ENCODE data around the gene ADAM23.

ADAM23 gene

GRCh38 chr2:206494061-206494460, 50.7 kb downstream of the ADAM23 start:
- Mint-ChIP-seq H3K27ac (no peak overlapping the region), H3K36me3 (ENCODE audit: low read depth) (no peaks in the 10 kb centered on the region), H3K27me3 (ENCODE audit: low read depth) (no peaks in the 10 kb centered on the region), H3K4me3 (no peak overlapping the region), H3K4me1 (ENCODE audit: low read depth) (no peaks in the 10 kb centered on the region), H3K9me3 (no peaks in the 10 kb centered on the region)
- DNase-seq (ENCODE audit: low spot score): no peak

DNA sequence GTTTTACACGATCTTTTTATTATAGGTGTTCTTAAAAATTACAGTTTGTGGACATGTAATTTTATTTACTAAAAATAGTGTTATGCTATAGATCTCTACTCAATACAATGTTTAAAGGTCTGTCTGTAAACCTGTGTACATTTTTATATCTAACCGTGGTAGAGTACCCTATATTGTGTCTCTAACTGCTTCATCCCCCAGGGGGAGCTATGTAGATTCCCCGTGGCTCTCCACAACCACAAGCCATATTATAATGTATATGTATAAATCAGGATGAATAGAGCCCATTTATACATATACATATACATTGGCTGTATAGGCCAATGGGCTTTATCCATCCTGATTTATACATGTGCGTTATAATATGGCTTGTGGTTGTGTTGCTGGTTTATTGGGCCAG, 59.4 kb downstream of the ADAM23 start:
- Mint-ChIP-seq H3K27ac (no peak overlapping the region), H3K4me1 (ENCODE audit: low read depth) (peaks cover 2% of the 10 kb centered on the region), H3K27me3 (ENCODE audit: low read depth) (peaks cover 10% of the 10 kb centered on the region), H3K36me3 (ENCODE audit: low read depth) (no peaks in the 10 kb centered on the region), H3K9me3 (no peaks in the 10 kb centered on the region), H3K4me3 (no peak overlapping the region)
- no peak for DNase-seq (ENCODE audit: low spot score)

GRCh38 chr2:206511283-206511682, 68.0 kb downstream of the ADAM23 start:
- Mint-ChIP-seq H3K27ac (no peak overlapping the region), H3K4me3 (no peak overlapping the region), H3K36me3 (ENCODE audit: low read depth) (no peaks in the 10 kb centered on the region), H3K27me3 (ENCODE audit: low read depth) (peaks cover 27% of the 10 kb centered on the region), H3K4me1 (ENCODE audit: low read depth) (peaks cover 14% of the 10 kb centered on the region), H3K9me3 (no peaks in the 10 kb centered on the region)
- no peak for DNase-seq (ENCODE audit: low spot score)

DNA sequence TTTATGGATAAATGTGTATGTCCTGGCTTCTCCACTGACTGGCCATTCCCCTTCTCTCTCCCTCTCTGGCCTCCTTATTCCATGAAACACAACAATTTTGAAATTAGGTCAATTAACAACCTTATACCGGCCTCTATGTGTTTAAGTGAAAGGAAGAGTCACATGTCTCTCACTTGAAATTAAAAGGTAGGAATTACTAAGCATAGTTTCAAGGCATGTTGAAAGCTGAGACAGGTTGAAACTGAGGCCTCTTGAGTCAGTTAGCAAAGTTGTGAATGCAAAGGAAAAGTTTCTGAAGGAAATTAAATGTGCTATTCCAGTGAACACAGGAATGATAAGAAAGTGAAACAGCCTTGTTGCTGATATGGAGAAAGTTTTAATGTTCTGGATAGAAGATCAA, 69.7 kb downstream of the ADAM23 start:
- no peak overlapping the region for H3K27ac Mint-ChIP-seq
- DNase-seq (ENCODE audit: low spot score): no peak
- H3K36me3 Mint-ChIP-seq (ENCODE audit: low read depth): no peaks in the 10 kb centered on the region
- H3K27me3 Mint-ChIP-seq (ENCODE audit: low read depth): peaks cover 32% of the 10 kb centered on the region
- no peaks in the 10 kb centered on the region for H3K9me3 Mint-ChIP-seq
- H3K4me1 Mint-ChIP-seq (ENCODE audit: low read depth): peaks cover 14% of the 10 kb centered on the region
- no peak overlapping the region for H3K4me3 Mint-ChIP-seq

DNA sequence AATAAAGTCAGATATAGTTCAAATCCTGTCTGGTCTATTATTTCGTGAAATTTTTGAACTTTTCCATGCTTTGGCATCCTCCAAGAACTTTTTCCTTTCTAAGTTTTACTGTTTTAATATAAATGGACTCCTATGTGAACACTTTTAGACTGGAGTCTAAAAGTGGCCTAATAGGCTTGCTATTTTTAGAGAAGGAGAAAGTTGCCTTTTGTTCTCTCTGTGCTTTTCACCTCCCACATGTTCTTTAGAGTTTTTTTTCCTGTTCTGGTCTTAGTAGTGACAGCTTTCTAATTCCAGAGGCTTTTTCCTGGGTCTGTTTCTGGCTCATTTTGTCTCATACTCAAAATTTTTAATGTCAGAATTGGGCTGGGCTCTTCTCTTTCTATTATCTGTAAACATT, 72.2 kb downstream of the ADAM23 start:
- Mint-ChIP-seq H3K36me3 (ENCODE audit: low read depth) (no peaks in the 10 kb centered on the region), H3K27me3 (ENCODE audit: low read depth) (peaks cover 34% of the 10 kb centered on the region), H3K9me3 (no peaks in the 10 kb centered on the region), H3K4me3 (no peak overlapping the region), H3K4me1 (ENCODE audit: low read depth) (peaks cover 14% of the 10 kb centered on the region), H3K27ac (no peak overlapping the region)
- no peak for DNase-seq (ENCODE audit: low spot score)

DNA sequence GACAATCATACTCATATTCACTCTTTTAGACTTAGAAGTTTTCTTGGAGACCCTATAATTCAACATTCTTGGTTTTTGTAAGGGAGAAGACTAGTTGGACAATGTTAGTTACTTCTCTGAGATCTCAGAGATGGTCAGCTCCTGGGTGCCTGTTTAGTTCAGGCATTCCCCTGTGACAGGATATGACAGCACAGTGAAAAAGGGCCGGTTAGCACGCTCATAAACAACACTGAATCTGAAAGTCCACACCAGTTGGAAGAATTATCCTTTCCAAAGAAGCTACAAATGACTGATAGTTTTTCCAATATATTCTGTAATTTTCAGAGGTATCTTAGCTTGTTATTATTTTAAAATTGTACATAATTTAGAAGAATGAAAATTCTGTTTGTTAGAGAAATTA, 75.7 kb downstream of the ADAM23 start:
- no peaks in the 10 kb centered on the region for H3K36me3 Mint-ChIP-seq (ENCODE audit: low read depth)
- no peak for DNase-seq (ENCODE audit: low spot score)
- no peak overlapping the region for H3K27ac Mint-ChIP-seq
- H3K4me3 Mint-ChIP-seq: no peak overlapping the region
- no peaks in the 10 kb centered on the region for H3K4me1 Mint-ChIP-seq (ENCODE audit: low read depth)
- H3K9me3 Mint-ChIP-seq: no peaks in the 10 kb centered on the region
- H3K27me3 Mint-ChIP-seq (ENCODE audit: low read depth): peaks cover 19% of the 10 kb centered on the region

- H3K9me3 Mint-ChIP-seq: no peaks in the 10 kb centered on the region
- no peak overlapping the region for H3K27ac Mint-ChIP-seq
- DNase-seq (ENCODE audit: low spot score): no peak
- H3K27me3 Mint-ChIP-seq (ENCODE audit: low read depth): peaks cover 14% of the 10 kb centered on the region
- H3K36me3 Mint-ChIP-seq (ENCODE audit: low read depth): no peaks in the 10 kb centered on the region
- H3K4me3 Mint-ChIP-seq: no peak overlapping the region
- H3K4me1 Mint-ChIP-seq (ENCODE audit: low read depth): no peaks in the 10 kb centered on the region
Measured at GRCh38 chr2:206520450-206520849, 77.1 kb downstream of the ADAM23 start.

DNA sequence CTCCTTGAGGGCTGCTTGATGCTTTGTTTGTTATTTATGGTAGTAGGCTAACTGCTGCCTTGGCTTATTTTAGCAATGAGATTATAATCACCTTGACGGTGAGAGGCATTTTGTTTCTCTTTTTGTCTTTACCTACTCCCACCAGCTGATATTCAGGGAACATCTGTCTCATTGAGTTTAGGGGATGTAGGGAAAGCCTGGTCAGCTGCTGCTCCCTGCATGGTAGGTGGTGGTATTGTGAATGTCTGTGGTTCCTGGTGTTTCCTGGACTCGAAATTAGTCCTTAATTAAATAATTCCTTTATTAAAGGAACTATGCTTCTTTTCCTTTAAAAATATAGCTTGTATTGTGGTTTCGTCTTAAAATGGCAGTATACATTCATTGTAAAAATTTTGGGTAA, 77.8 kb downstream of the ADAM23 start:
- peaks cover 14% of the 10 kb centered on the region for H3K27me3 Mint-ChIP-seq (ENCODE audit: low read depth)

GRCh38 chr2:206521612-206522011, 78.3 kb downstream of the ADAM23 start:
- Mint-ChIP-seq H3K36me3 (ENCODE audit: low read depth) (no peaks in the 10 kb centered on the region), H3K4me3 (no peak overlapping the region), H3K4me1 (ENCODE audit: low read depth) (no peaks in the 10 kb centered on the region), H3K9me3 (no peaks in the 10 kb centered on the region), H3K27me3 (ENCODE audit: low read depth) (peaks cover 17% of the 10 kb centered on the region), H3K27ac (no peak overlapping the region)
- no peak for DNase-seq (ENCODE audit: low spot score)

More for the DNA sequence above, 77.8 kb downstream of the ADAM23 start:
- H3K4me3 Mint-ChIP-seq: no peak overlapping the region
- H3K9me3 Mint-ChIP-seq: no peaks in the 10 kb centered on the region
- DNase-seq (ENCODE audit: low spot score): no peak
- H3K4me1 Mint-ChIP-seq (ENCODE audit: low read depth): no peaks in the 10 kb centered on the region
- no peak overlapping the region for H3K27ac Mint-ChIP-seq
- H3K36me3 Mint-ChIP-seq (ENCODE audit: low read depth): no peaks in the 10 kb centered on the region

GRCh38 chr2:206526416-206526815, 83.1 kb downstream of the ADAM23 start:
- H3K4me1 Mint-ChIP-seq (ENCODE audit: low read depth): peaks cover 12% of the 10 kb centered on the region
- H3K36me3 Mint-ChIP-seq (ENCODE audit: low read depth): no peaks in the 10 kb centered on the region
- DNase-seq (ENCODE audit: low spot score): no peak
- H3K27ac Mint-ChIP-seq: no peak overlapping the region
- H3K27me3 Mint-ChIP-seq (ENCODE audit: low read depth): peaks cover 38% of the 10 kb centered on the region
- H3K9me3 Mint-ChIP-seq: no peaks in the 10 kb centered on the region
- H3K4me3 Mint-ChIP-seq: no peak overlapping the region

DNA sequence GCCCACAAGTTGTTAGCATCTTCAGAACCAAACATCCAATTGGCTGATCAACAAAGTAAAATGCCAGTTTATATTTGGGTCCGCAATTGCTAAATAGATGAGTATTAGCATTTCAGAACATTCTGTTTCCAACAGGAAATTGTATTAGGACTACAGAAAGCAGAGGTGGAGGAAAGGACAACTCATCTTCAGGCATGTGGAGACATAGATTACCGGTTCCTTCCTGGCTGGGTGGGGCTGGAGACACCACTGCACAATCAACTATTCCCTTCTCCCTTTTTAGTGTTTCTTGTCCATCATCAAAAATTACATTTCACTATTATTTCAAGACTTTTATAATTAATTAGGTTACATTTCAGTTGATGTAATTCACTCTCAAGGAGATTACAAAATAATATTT, 83.8 kb downstream of the ADAM23 start:
- H3K4me1 Mint-ChIP-seq (ENCODE audit: low read depth): peaks cover 14% of the 10 kb centered on the region
- no peak overlapping the region for H3K4me3 Mint-ChIP-seq

GRCh38 chr2:206530727-206531126, 87.4 kb downstream of the ADAM23 start:
- no peaks in the 10 kb centered on the region for H3K9me3 Mint-ChIP-seq
- H3K4me3 Mint-ChIP-seq: peak overlapping the region; percentile 56
- no peaks in the 10 kb centered on the region for H3K36me3 Mint-ChIP-seq (ENCODE audit: low read depth)
- peak overlapping the region; percentile 29 for H3K27ac Mint-ChIP-seq
- H3K4me1 Mint-ChIP-seq (ENCODE audit: low read depth): peaks cover 14% of the 10 kb centered on the region
- peak; percentile 23 for DNase-seq (ENCODE audit: low spot score)
- peaks cover 61% of the 10 kb centered on the region for H3K27me3 Mint-ChIP-seq (ENCODE audit: low read depth)

More for the DNA sequence above, 83.8 kb downstream of the ADAM23 start:
- Mint-ChIP-seq H3K27ac (no peak overlapping the region), H3K9me3 (no peaks in the 10 kb centered on the region), H3K36me3 (ENCODE audit: low read depth) (no peaks in the 10 kb centered on the region), H3K27me3 (ENCODE audit: low read depth) (peaks cover 44% of the 10 kb centered on the region)
- no peak for DNase-seq (ENCODE audit: low spot score)

GRCh38 chr2:206531996-206532543, 88.7 kb downstream of the ADAM23 start:
- H3K4me3 Mint-ChIP-seq: no peak overlapping the region
- H3K36me3 Mint-ChIP-seq (ENCODE audit: low read depth): no peaks in the 10 kb centered on the region
- H3K9me3 Mint-ChIP-seq: no peaks in the 10 kb centered on the region
- DNase-seq (ENCODE audit: low spot score): no peak
- no peak overlapping the region for H3K27ac Mint-ChIP-seq
- H3K4me1 Mint-ChIP-seq (ENCODE audit: low read depth): peaks cover 17% of the 10 kb centered on the region
- peaks cover 61% of the 10 kb centered on the region for H3K27me3 Mint-ChIP-seq (ENCODE audit: low read depth)

DNA sequence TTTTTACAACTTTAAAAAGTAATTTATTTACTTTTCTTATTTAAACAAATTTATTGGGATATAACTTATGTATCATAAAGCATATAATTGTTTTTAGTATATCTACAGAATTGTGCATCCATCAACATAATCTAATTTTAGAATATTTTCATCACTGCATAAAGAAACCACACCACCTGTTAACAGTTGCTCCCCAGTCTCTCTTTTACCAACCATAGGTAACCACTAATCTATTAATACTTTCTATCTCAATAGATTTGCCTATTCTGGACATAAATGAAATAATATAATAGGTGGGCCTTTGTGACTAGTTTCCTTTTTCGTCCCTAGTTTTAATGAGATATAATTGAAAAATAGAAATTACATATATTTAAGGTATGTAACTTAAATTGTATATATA, 90.6 kb downstream of the ADAM23 start:
- no peaks in the 10 kb centered on the region for H3K9me3 Mint-ChIP-seq
- peaks cover 23% of the 10 kb centered on the region for H3K4me1 Mint-ChIP-seq (ENCODE audit: low read depth)
- H3K4me3 Mint-ChIP-seq: no peak overlapping the region
- no peak overlapping the region for H3K27ac Mint-ChIP-seq
- DNase-seq (ENCODE audit: low spot score): no peak
- H3K36me3 Mint-ChIP-seq (ENCODE audit: low read depth): no peaks in the 10 kb centered on the region
- peaks cover 51% of the 10 kb centered on the region for H3K27me3 Mint-ChIP-seq (ENCODE audit: low read depth)

DNA sequence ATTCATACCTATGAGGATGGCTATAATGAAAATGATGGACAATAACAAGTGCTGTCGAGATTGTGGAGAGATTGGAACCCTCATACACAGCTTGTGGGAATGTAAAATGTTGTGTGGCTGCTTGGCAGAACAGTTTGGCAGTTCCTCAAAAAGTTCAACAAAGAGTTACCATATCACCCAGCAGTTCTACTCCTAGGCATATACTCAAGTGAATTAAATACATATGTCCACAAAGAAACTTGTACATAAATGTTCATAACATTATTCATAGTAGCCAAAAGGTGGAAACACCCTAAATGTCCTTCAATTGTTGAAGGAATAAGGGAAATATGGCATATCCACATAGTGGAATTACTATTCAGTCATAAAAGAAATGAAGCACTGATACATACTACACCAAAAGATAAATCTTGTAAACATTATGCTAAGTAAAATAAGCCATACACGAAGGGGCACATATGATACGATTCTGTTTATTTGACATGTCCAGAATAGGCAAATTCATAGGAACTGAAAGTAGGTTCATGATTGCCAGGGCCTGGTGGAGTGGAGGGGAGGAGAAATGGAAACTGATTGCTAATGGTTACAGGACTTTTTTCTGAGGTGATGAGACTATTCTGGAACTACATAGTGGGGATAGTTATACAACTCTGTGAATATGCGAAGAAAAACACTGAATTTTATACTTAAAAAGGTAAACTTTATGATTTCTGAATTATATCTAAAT, 92.1 kb downstream of the ADAM23 start:
- Mint-ChIP-seq H3K27ac (no peak overlapping the region), H3K36me3 (ENCODE audit: low read depth) (no peaks in the 10 kb centered on the region), H3K27me3 (ENCODE audit: low read depth) (peaks cover 51% of the 10 kb centered on the region), H3K4me1 (ENCODE audit: low read depth) (peaks cover 20% of the 10 kb centered on the region), H3K9me3 (no peaks in the 10 kb centered on the region), H3K4me3 (no peak overlapping the region)
- DNase-seq (ENCODE audit: low spot score): no peak
